K562 (cell line): Measurements from ENCODE around the gene FBL. TPM values are rescaled to one million over a fixed set of nuclear protein-coding genes. Genes with fewer than 3 reads are reported as not detected.

Source experiments
- HCFC1 ChIP-seq: IDR thresholded peaks from 2 replicates; pipeline ENCODE4 v1.6.1; 2012; ENCODE audit warnings: low read depth, low read length, improper control_type of control experiment
- NR2C1 ChIP-seq, 2 experiments: fragments of 450-650 bp; IDR thresholded peaks; 2 replicates each; pipeline ENCODE4 v1.6.1; 2017; ENCODE audit warnings: mild to moderate bottlenecking in 2 of 2, antibody characterized with exemption in 1 of 2, inconsistent platforms in 1 of 2, missing compliant biosample characterization in 1 of 2, missing genetic modification characterization in 1 of 2
- POLR2G ChIP-seq: fragments of 200-400 bp; formaldehyde crosslinking; IDR thresholded peaks from 2 replicates; pipeline ENCODE4 v1.6.1; 2017; ENCODE audit warnings: low read depth, mild to moderate bottlenecking, antibody characterized with exemption, low read length, moderate library complexity
- ZBTB40 ChIP-seq, 2 experiments: fragments of 450-650 bp in 1 of 2; sonication (generic) in 1 of 2; formaldehyde crosslinking in 1 of 2; IDR thresholded peaks; 2 replicates each; pipeline versions ENCODE4 v1.7.1 to v1.9.0; 2016 to 2022; ENCODE audit warnings: inconsistent platforms in 1 of 2, mild to moderate bottlenecking in 1 of 2, missing genetic modification reagents in 1 of 2
- polyA plus RNA-seq, 8 experiments: library from polyadenylated mRNA; depleted of rRNA in 4 of 8; stranded (reverse) in 5 of 8; unstranded in 3 of 8; fragments of >200 nt; fragmentation: Nextera tagmentation in 2 of 8; fragmentation: Illumina TruSeq in 1 of 8; extraction: Ambion mirVana in 2 of 8; extraction: Trizol in 1 of 8; gene quantifications; 2 replicates each; pipeline versions ENCODE4 v1.2.1 to v1.2.3, GENCODE V29; 2011 to 2014; ENCODE audit warnings: inconsistent platforms in 1 of 8, missing spikeins in 1 of 8
- total RNA-seq, 7 experiments: library from RNA; depleted of rRNA in 6 of 7; stranded (reverse); fragments of >200 nt in 6 of 7; fragmentation: Illumina TruSeq in 2 of 7; extraction: Trizol in 2 of 7; gene quantifications; 2 replicates each; pipeline versions ENCODE4 v1.2.1 to v1.2.3, GENCODE V29; 2011 to 2021; ENCODE audit warnings: low replicate concordance in 1 of 7

FBL gene
- total and polyA plus RNA-seq, 9 of the 15 experiments (the other 6 are each of a cell fraction or from before 2014, with no cell fraction given): 201 to 1,696 (median 696) TPM

GRCh38 chr19:39824143-39825092, 21.8 kb downstream of the FBL start (continued):
- TF ChIP-seq ZBTB40 (IDR thresholded peaks at IDR 0.05) (no peak), ZBTB40 (CRISPR knock-in tag; IDR thresholded peaks at IDR 0.05) (no peak), HCFC1 (peak; percentile 31; the same call in 1 of the 2 replicates), POLR2G (peak; percentile 50), NR2C1 (IDR thresholded peaks at IDR 0.05) (peak; percentile 60), NR2C1 (tag; IDR thresholded peaks at IDR 0.05) (no peak)
